ENCODE data around the gene XCR1. TPM values are rescaled to one million over a fixed set of nuclear protein-coding genes. Genes with fewer than 3 reads are reported as not detected.

The XCR1 gene
- total and polyA plus RNA-seq, 2 donors (not counting 3 experiments of a cell fraction or from before 2014, with no cell fraction given): not detected

DNA sequence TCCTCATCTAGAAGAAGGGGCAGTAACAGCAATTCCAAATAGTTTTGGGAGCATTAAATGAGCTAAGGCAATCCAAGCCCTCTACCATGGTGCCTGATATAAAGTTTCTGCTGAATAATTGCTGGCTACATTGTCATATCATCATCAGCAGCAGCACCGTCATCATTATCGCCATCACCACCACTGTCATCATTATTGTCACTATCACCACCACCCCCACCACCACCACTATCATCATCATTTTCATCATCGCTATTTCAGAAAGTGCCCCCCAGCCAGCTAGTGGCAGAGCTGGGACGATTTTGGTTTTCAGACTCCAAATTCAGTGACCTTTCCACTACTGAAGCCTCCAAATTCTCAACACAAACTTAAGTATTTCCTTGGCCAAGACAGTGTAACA lies 15.0 kb downstream of the XCR1 start:
- no peak overlapping the region for H3K4me2 ChIP-seq (ENCODE audit: insufficient read depth, low read length)
- H3K27ac ChIP-seq (ENCODE audit: insufficient read depth, low read depth, low read length): no peak overlapping the region
- no peak overlapping the region for H2AFZ ChIP-seq (ENCODE audit: low read depth, low read length)
- no TSS peak for BruUV-seq (replicated peaks)
- peaks cover 0 to 2% of the 10 kb centered on the region in 2 experiments for H3K27me3 ChIP-seq (ENCODE audit: control insufficient read depth in 2 of 2, insufficient read depth in 2 of 2, low read length in 2 of 2)
- no peak overlapping the region for H3K4me3 ChIP-seq (replicated peaks in 1 of 3; ENCODE audit: insufficient read depth in 1 of 3, low read depth in 1 of 3, low read length in 3 of 3)
- TF ChIP-seq GATA2 (IDR thresholded peaks at IDR 0.05; ENCODE audit: insufficient read depth, insufficient read length, low read depth, low read length) (no peak), EZH2 (IDR thresholded peaks at IDR 0.05; ENCODE audit: borderline replicate concordance, low read depth, low read length, severe bottlenecking) (no peak), MYC (IDR thresholded peaks at IDR 0.05; ENCODE audit: low read depth, low read length) (no peak), POLR2A (IDR thresholded peaks at IDR 0.05; ENCODE audit: low read depth, low read length) (no peak), POLR2AphosphoS5 (IDR thresholded peaks at IDR 0.05; ENCODE audit: insufficient read depth, low read depth, low read length) (no peak), FOS (IDR thresholded peaks at IDR 0.05; ENCODE audit: borderline replicate concordance, insufficient read depth, low read length) (no peak), JUN (IDR thresholded peaks at IDR 0.05; ENCODE audit: borderline replicate concordance, insufficient read depth, insufficient read length, low read depth) (no peak)
- TF ChIP-seq, protein P1, sequence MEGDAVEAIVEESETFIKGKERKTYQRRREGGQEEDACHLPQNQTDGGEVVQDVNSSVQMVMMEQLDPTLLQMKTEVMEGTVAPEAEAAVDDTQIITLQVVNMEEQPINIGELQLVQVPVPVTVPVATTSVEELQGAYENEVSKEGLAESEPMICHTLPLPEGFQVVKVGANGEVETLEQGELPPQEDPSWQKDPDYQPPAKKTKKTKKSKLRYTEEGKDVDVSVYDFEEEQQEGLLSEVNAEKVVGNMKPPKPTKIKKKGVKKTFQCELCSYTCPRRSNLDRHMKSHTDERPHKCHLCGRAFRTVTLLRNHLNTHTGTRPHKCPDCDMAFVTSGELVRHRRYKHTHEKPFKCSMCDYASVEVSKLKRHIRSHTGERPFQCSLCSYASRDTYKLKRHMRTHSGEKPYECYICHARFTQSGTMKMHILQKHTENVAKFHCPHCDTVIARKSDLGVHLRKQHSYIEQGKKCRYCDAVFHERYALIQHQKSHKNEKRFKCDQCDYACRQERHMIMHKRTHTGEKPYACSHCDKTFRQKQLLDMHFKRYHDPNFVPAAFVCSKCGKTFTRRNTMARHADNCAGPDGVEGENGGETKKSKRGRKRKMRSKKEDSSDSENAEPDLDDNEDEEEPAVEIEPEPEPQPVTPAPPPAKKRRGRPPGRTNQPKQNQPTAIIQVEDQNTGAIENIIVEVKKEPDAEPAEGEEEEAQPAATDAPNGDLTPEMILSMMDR (IDR thresholded peaks at IDR 0.05; ENCODE audit: extremely low read depth in 1 of 2, insufficient read depth in 1 of 2, low read depth in 1 of 2, low read length in 2 of 2): no peak
- TF ChIP-seq, protein P2, sequence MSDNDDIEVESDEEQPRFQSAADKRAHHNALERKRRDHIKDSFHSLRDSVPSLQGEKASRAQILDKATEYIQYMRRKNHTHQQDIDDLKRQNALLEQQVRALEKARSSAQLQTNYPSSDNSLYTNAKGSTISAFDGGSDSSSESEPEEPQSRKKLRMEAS (IDR thresholded peaks at IDR 0.05; ENCODE audit: insufficient read depth, insufficient read length): no peak
- dilution Hi-C loops (cut with MboI; ENCODE audit: extremely low pct_ligation_motif_present, low sequenced_read_pairs) (no loop called here), intact Hi-C loops (cut with micrococcal nuclease) (no loop called here)
- ChIA-PET POLR2A (no interaction called here), CTCF (no interaction called here)
- no peak overlapping the region for H3K9ac ChIP-seq (replicated peaks; ENCODE audit: extremely low read depth, insufficient read depth, low read length)
- H3K9me3 ChIP-seq (replicated peaks; ENCODE audit: control insufficient read depth, insufficient read depth, low read length): no peaks in the 10 kb centered on the region
- no peak for FAIRE-seq
- no peaks in the 10 kb centered on the region for H3K9me1 ChIP-seq (replicated peaks; ENCODE audit: control insufficient read depth, extremely low read depth, insufficient read depth, low read length)
- no peaks in the 10 kb centered on the region for H4K20me1 ChIP-seq (replicated peaks; ENCODE audit: control insufficient read depth, extremely low read depth, insufficient read depth, low read length)
- H3K36me3 ChIP-seq (ENCODE audit: control insufficient read depth in 2 of 2, extremely low read depth in 1 of 2, insufficient read depth in 2 of 2, low read length in 2 of 2): no peaks in the 10 kb centered on the region
- no peaks in the 10 kb centered on the region for H3K4me1 ChIP-seq (ENCODE audit: control insufficient read depth, extremely low read depth, insufficient read depth, low read length)
- DNase-seq (ENCODE audit: low read depth, low spot score): no peak
- no peaks in the 10 kb centered on the region for H3K79me2 ChIP-seq (ENCODE audit: control insufficient read depth, insufficient read depth, low read length)
